ENCODE results near the gene RSPH1.

The RSPH1 gene

GRCh38 chr21:42527489-42528158, 31.6 kb upstream of the RSPH1 start:
- TF ChIP-seq CTCF (IDR thresholded peaks at IDR 0.05; ENCODE audit: borderline replicate concordance, extremely low read depth, low read length, poor library complexity, severe bottlenecking) (no peak), EZH2 (IDR thresholded peaks at IDR 0.05; ENCODE audit: borderline replicate concordance, low read depth, low read length, severe bottlenecking) (no peak)
- H3K27ac ChIP-seq (ENCODE audit: low read length): peak overlapping the region; percentile 66
- H3K9ac ChIP-seq (ENCODE audit: low read depth, low read length): peak overlapping the region; percentile 38
- H3K4me1 ChIP-seq (ENCODE audit: insufficient read depth, low read length): peaks cover 26% of the 10 kb centered on the region
- peak overlapping the region; percentile 79 for H3K4me2 ChIP-seq (ENCODE audit: insufficient read depth, low read length)
- peak; percentile 82 for DNase-seq
- no peaks in the 10 kb centered on the region for H3K27me3 ChIP-seq (ENCODE audit: insufficient read depth, low read length, poor library complexity)
- peak overlapping the region in 1 of 2 experiments; percentile 49; a peak in 2 of 4 replicates for H3K4me3 ChIP-seq (ENCODE audit: low read depth in 1 of 2, low read length in 2 of 2)
- H3K79me2 ChIP-seq (ENCODE audit: insufficient read depth, low read length): no peaks in the 10 kb centered on the region
- peak; percentile 99 for ATAC-seq (ENCODE audit: insufficient read depth, low read depth)
- H3K36me3 ChIP-seq (ENCODE audit: insufficient read depth, low read length): 0 out of 2 replicates have a peak, but pooled peaks cover 6% of the 10 kb centered on the region
- H4K20me1 ChIP-seq (ENCODE audit: insufficient read depth, low read length): peaks cover 27% of the 10 kb centered on the region
- H2AFZ ChIP-seq (ENCODE audit: low read depth, low read length): no peak overlapping the region
- H3K9me3 ChIP-seq (ENCODE audit: insufficient read depth, low read length, severe bottlenecking): no peaks in the 10 kb centered on the region

- peak overlapping the region; percentile 66; the same call in 1 of the 2 replicates for H3K27ac ChIP-seq (ENCODE audit: low read length)
- H3K27me3 ChIP-seq (ENCODE audit: insufficient read depth, low read length, poor library complexity): no peaks in the 10 kb centered on the region
- H3K4me1 ChIP-seq (ENCODE audit: insufficient read depth, low read length): peaks cover 26% of the 10 kb centered on the region
- 0 out of 2 replicates have a peak, but pooled peaks cover 7% of the 10 kb centered on the region for H3K36me3 ChIP-seq (ENCODE audit: insufficient read depth, low read length)
- no peaks in the 10 kb centered on the region for H3K9me3 ChIP-seq (ENCODE audit: insufficient read depth, low read length, severe bottlenecking)
- no peak overlapping the region for H3K4me3 ChIP-seq (ENCODE audit: low read depth in 1 of 2, low read length in 2 of 2)
- peak overlapping the region; percentile 79 for H3K4me2 ChIP-seq (ENCODE audit: insufficient read depth, low read length)
- no peaks in the 10 kb centered on the region for H3K79me2 ChIP-seq (ENCODE audit: insufficient read depth, low read length)
- no peak overlapping the region for H3K9ac ChIP-seq (ENCODE audit: low read depth, low read length)
- peaks cover 25% of the 10 kb centered on the region for H4K20me1 ChIP-seq (ENCODE audit: insufficient read depth, low read length)
- no peak overlapping the region for H2AFZ ChIP-seq (ENCODE audit: low read depth, low read length)
- ATAC-seq (ENCODE audit: insufficient read depth, low read depth) (no peak), DNase-seq (no peak)
- TF ChIP-seq CTCF (IDR thresholded peaks at IDR 0.05; ENCODE audit: borderline replicate concordance, extremely low read depth, low read length, poor library complexity, severe bottlenecking): no peak
- no peak for TF ChIP-seq EZH2 (IDR thresholded peaks at IDR 0.05; ENCODE audit: borderline replicate concordance, low read depth, low read length, severe bottlenecking)
Measured at GRCh38 chr21:42527127-42527488, 31.1 kb upstream of the RSPH1 start.

- H3K4me2 ChIP-seq (ENCODE audit: insufficient read depth, low read length): no peak overlapping the region
- H3K79me2 ChIP-seq (ENCODE audit: insufficient read depth, low read length): no peaks in the 10 kb centered on the region
- TF ChIP-seq CTCF (IDR thresholded peaks at IDR 0.05; ENCODE audit: borderline replicate concordance, extremely low read depth, low read length, poor library complexity, severe bottlenecking): no peak
- no peak for TF ChIP-seq EZH2 (IDR thresholded peaks at IDR 0.05; ENCODE audit: borderline replicate concordance, low read depth, low read length, severe bottlenecking)
- H3K9me3 ChIP-seq (ENCODE audit: insufficient read depth, low read length, severe bottlenecking): no peaks in the 10 kb centered on the region
- peaks cover 26% of the 10 kb centered on the region for H3K4me1 ChIP-seq (ENCODE audit: insufficient read depth, low read length)
- DNase-seq: no peak
- H2AFZ ChIP-seq (ENCODE audit: low read depth, low read length): no peak overlapping the region
- no peak for ATAC-seq (ENCODE audit: insufficient read depth, low read depth)
- H3K36me3 ChIP-seq (ENCODE audit: insufficient read depth, low read length): 0 out of 2 replicates have a peak, but pooled peaks cover 7% of the 10 kb centered on the region
- no peak overlapping the region for H3K9ac ChIP-seq (ENCODE audit: low read depth, low read length)
- peaks cover 25% of the 10 kb centered on the region for H4K20me1 ChIP-seq (ENCODE audit: insufficient read depth, low read length)
- H3K4me3 ChIP-seq (ENCODE audit: low read depth in 1 of 2, low read length in 2 of 2): no peak overlapping the region
- H3K27me3 ChIP-seq (ENCODE audit: insufficient read depth, low read length, poor library complexity): no peaks in the 10 kb centered on the region
- H3K27ac ChIP-seq (ENCODE audit: low read length): no peak overlapping the region
Measured at GRCh38 chr21:42526379-42526727, 30.3 kb upstream of the RSPH1 start.
